IPS-18a (cell line): ENCODE data around the gene CDK17.

Source experiments
- H3K27ac ChIP-seq: one replicate; pipeline ENCODE4 v1.5.1; 2013; ENCODE audit warnings: low read length
- H3K27me3 ChIP-seq: one replicate; pipeline ENCODE4 v1.6.1; 2013; ENCODE audit warnings: mild to moderate bottlenecking, low read length; ENCODE audit not compliant: control insufficient read depth, insufficient read depth
- H3K36me3 ChIP-seq: one replicate; pipeline ENCODE4 v1.6.1; 2013; ENCODE audit warnings: low read depth, low read length; ENCODE audit not compliant: control insufficient read depth
- H3K4me1 ChIP-seq: one replicate; pipeline ENCODE4 v1.6.1; 2013; ENCODE audit warnings: low read depth, low read length; ENCODE audit not compliant: control insufficient read depth
- H3K4me3 ChIP-seq: one replicate; pipeline ENCODE4 v1.5.1; 2013; ENCODE audit warnings: low read length
- H3K9ac ChIP-seq: one replicate; pipeline ENCODE4 v1.6.1; 2013; ENCODE audit warnings: mild to moderate bottlenecking, low read length, moderate library complexity
- H3K9me3 ChIP-seq: one replicate; pipeline ENCODE4 v1.6.1; 2013; ENCODE audit warnings: low read depth, low read length; ENCODE audit not compliant: control insufficient read depth

CDK17 gene

GRCh38 chr12:96366381-96366654 is 33.9 kb downstream of the CDK17 start:
- H3K27ac ChIP-seq: no peak overlapping the region
- no peak overlapping the region for H3K9ac ChIP-seq
- H3K27me3 ChIP-seq: no peaks in the 10 kb centered on the region
- H3K36me3 ChIP-seq: no peaks in the 10 kb centered on the region
- no peak overlapping the region for H3K4me3 ChIP-seq
- peaks cover 14% of the 10 kb centered on the region for H3K4me1 ChIP-seq
- no peaks in the 10 kb centered on the region for H3K9me3 ChIP-seq

GRCh38 chr12:96365604-96366380 is 34.4 kb downstream of the CDK17 start:
- H3K9me3 ChIP-seq: no peaks in the 10 kb centered on the region
- no peaks in the 10 kb centered on the region for H3K27me3 ChIP-seq
- no peak overlapping the region for H3K4me3 ChIP-seq
- H3K4me1 ChIP-seq: peaks cover 16% of the 10 kb centered on the region
- H3K36me3 ChIP-seq: no peaks in the 10 kb centered on the region
- no peak overlapping the region for H3K9ac ChIP-seq
- H3K27ac ChIP-seq: no peak overlapping the region

- H3K27me3 ChIP-seq: no peaks in the 10 kb centered on the region
- H3K4me3 ChIP-seq: no peak overlapping the region
- H3K4me1 ChIP-seq: peaks cover 15% of the 10 kb centered on the region
- no peak overlapping the region for H3K27ac ChIP-seq
- H3K36me3 ChIP-seq: no peaks in the 10 kb centered on the region
- no peaks in the 10 kb centered on the region for H3K9me3 ChIP-seq
- H3K9ac ChIP-seq: no peak overlapping the region
Measured at GRCh38 chr12:96364092-96364700, 36.0 kb downstream of the CDK17 start.

GRCh38 chr12:96361074-96361473 is 39.2 kb downstream of the CDK17 start:
- Histone ChIP-seq H3K9me3 (no peaks in the 10 kb centered on the region), H3K27ac (no peak overlapping the region), H3K27me3 (no peaks in the 10 kb centered on the region), H3K4me1 (peaks cover 11% of the 10 kb centered on the region), H3K36me3 (no peaks in the 10 kb centered on the region), H3K9ac (no peak overlapping the region), H3K4me3 (no peak overlapping the region)

- Histone ChIP-seq H3K9me3 (no peaks in the 10 kb centered on the region), H3K4me3 (no peak overlapping the region), H3K27ac (no peak overlapping the region), H3K27me3 (no peaks in the 10 kb centered on the region), H3K4me1 (peaks cover 11% of the 10 kb centered on the region), H3K9ac (no peak overlapping the region), H3K36me3 (no peaks in the 10 kb centered on the region)
Measured at GRCh38 chr12:96360550-96360949, 39.7 kb downstream of the CDK17 start.

- H3K9me3 ChIP-seq: no peaks in the 10 kb centered on the region
- H3K9ac ChIP-seq: no peak overlapping the region
- H3K27ac ChIP-seq: no peak overlapping the region
- peaks cover 11% of the 10 kb centered on the region for H3K4me1 ChIP-seq
- no peaks in the 10 kb centered on the region for H3K27me3 ChIP-seq
- H3K4me3 ChIP-seq: no peak overlapping the region
- no peaks in the 10 kb centered on the region for H3K36me3 ChIP-seq
Measured at GRCh38 chr12:96359328-96359727, 40.9 kb downstream of the CDK17 start.

- Histone ChIP-seq H3K9me3 (no peaks in the 10 kb centered on the region), H3K27me3 (no peaks in the 10 kb centered on the region), H3K9ac (no peak overlapping the region), H3K36me3 (no peaks in the 10 kb centered on the region), H3K4me1 (peaks cover 8% of the 10 kb centered on the region), H3K27ac (no peak overlapping the region), H3K4me3 (no peak overlapping the region)
Measured at GRCh38 chr12:96356831-96357230, 43.4 kb downstream of the CDK17 start.

- H3K4me1 ChIP-seq: no peaks in the 10 kb centered on the region
- H3K27me3 ChIP-seq: no peaks in the 10 kb centered on the region
- no peaks in the 10 kb centered on the region for H3K9me3 ChIP-seq
Measured at GRCh38 chr12:96354844-96355534, 45.2 kb downstream of the CDK17 start.

GRCh38 chr12:96354326-96354725 is 45.9 kb downstream of the CDK17 start:
- H3K9ac ChIP-seq: no peak overlapping the region
- no peaks in the 10 kb centered on the region for H3K4me1 ChIP-seq
- no peaks in the 10 kb centered on the region for H3K9me3 ChIP-seq
- H3K4me3 ChIP-seq: no peak overlapping the region
- no peaks in the 10 kb centered on the region for H3K27me3 ChIP-seq
- H3K36me3 ChIP-seq: no peaks in the 10 kb centered on the region
- H3K27ac ChIP-seq: no peak overlapping the region

More at GRCh38 chr12:96354844-96355534, 45.2 kb downstream of the CDK17 start:
- H3K9ac ChIP-seq: no peak overlapping the region
- no peak overlapping the region for H3K4me3 ChIP-seq
- no peaks in the 10 kb centered on the region for H3K36me3 ChIP-seq
- no peak overlapping the region for H3K27ac ChIP-seq

GRCh38 chr12:96352161-96352835 is 47.9 kb downstream of the CDK17 start:
- Histone ChIP-seq H3K4me3 (no peak overlapping the region), H3K27me3 (no peaks in the 10 kb centered on the region), H3K36me3 (no peaks in the 10 kb centered on the region), H3K27ac (no peak overlapping the region), H3K9ac (no peak overlapping the region), H3K4me1 (no peaks in the 10 kb centered on the region), H3K9me3 (no peaks in the 10 kb centered on the region)

GRCh38 chr12:96350982-96351381 is 49.3 kb downstream of the CDK17 start:
- Histone ChIP-seq H3K4me3 (no peak overlapping the region), H3K9ac (no peak overlapping the region), H3K9me3 (no peaks in the 10 kb centered on the region), H3K27ac (no peak overlapping the region), H3K4me1 (no peaks in the 10 kb centered on the region), H3K27me3 (no peaks in the 10 kb centered on the region), H3K36me3 (no peaks in the 10 kb centered on the region)
